Fibroblast of skin of left biceps (primary cell): Measurements from ENCODE around the gene ST7.

Source experiments
- DNase-seq, 2 experiments: peaks; one replicate each; pipeline ENCODE4 v3.0.0-alpha.2; 2013; ENCODE audit warnings: low read depth in 2 of 2

Gene ST7

GRCh38 chr7:117009705-117010361, 56.5 kb downstream of the ST7 start:
- DNase-seq, result no peak

GRCh38 chr7:117010375-117011133, 57.3 kb downstream of the ST7 start:
- no peak for DNase-seq

- DNase-seq, result no peak
Measured at GRCh38 chr7:117011419-117012260, 58.3 kb downstream of the ST7 start.

- no peak for DNase-seq
Measured at GRCh38 chr7:117012284-117012683, 59.0 kb downstream of the ST7 start.

- no peak for DNase-seq
Measured at GRCh38 chr7:117012696-117013095, 59.4 kb downstream of the ST7 start.

- DNase-seq, result no peak
Measured at GRCh38 chr7:117014099-117014656, 60.9 kb downstream of the ST7 start.

GRCh38 chr7:117014673-117015133, 61.4 kb downstream of the ST7 start:
- no peak for DNase-seq

- DNase-seq, result no peak
Measured at GRCh38 chr7:117015258-117016184, 62.2 kb downstream of the ST7 start.

GRCh38 chr7:117017017-117017451, 63.7 kb downstream of the ST7 start:
- DNase-seq, result no peak

- DNase-seq, result no peak
Measured at GRCh38 chr7:117017702-117018266, 64.5 kb downstream of the ST7 start.

- DNase-seq, result no peak
Measured at GRCh38 chr7:117018713-117019112, 65.4 kb downstream of the ST7 start.

- DNase-seq, result no peak
Measured at GRCh38 chr7:117019287-117019686, 66.0 kb downstream of the ST7 start.

GRCh38 chr7:117019786-117020590, 66.7 kb downstream of the ST7 start:
- DNase-seq, result peak in 1 of 2 experiments; percentile 56

GRCh38 chr7:117020591-117020973, 67.3 kb downstream of the ST7 start:
- DNase-seq, result no peak

GRCh38 chr7:117021366-117021765, 68.1 kb downstream of the ST7 start:
- DNase-seq, result no peak

- no peak for DNase-seq
Measured at GRCh38 chr7:117021986-117022385, 68.7 kb downstream of the ST7 start.

- no peak for DNase-seq
Measured at GRCh38 chr7:117023325-117023854, 70.1 kb downstream of the ST7 start.

GRCh38 chr7:117024811-117025210, 71.5 kb downstream of the ST7 start:
- no peak for DNase-seq

GRCh38 chr7:117025891-117026290, 72.6 kb downstream of the ST7 start:
- no peak for DNase-seq
